NT2/D1 (cell line): Measurements from ENCODE around the gene LRP5.
"Not testable (repeated sequence)": the region's sequence is repeated elsewhere in the genome, so short reads cannot be mapped to it uniquely, and the experiment has no call there.

Experiments
- DNase-seq: peaks from one replicate; pipeline ENCODE4 v3.0.0-alpha.2; 2011; ENCODE audit warnings: low read depth, low spot score
- H3K27me3 ChIP-seq: 2 replicates; pipeline ENCODE4 v1.6.0; 2011; ENCODE audit warnings: mild to moderate bottlenecking; ENCODE audit not compliant: insufficient read length, insufficient read depth
- H3K36me3 ChIP-seq: 2 replicates; pipeline ENCODE4 v1.6.1; 2011; ENCODE audit warnings: mild to moderate bottlenecking, low read length, mixed read lengths; ENCODE audit not compliant: insufficient read depth, insufficient read length
- H3K4me1 ChIP-seq: 2 replicates; pipeline ENCODE4 v1.5.1; 2011; ENCODE audit not compliant: insufficient read depth, insufficient read length
- H3K4me3 ChIP-seq: 2 replicates; pipeline ENCODE4 v1.5.1; 2011; ENCODE audit warnings: low read depth; ENCODE audit not compliant: insufficient read length
- H3K9ac ChIP-seq: 2 replicates; pipeline ENCODE4 v1.6.0; 2011; ENCODE audit warnings: low read depth; ENCODE audit not compliant: insufficient read length
- H3K9me3 ChIP-seq: 2 replicates; pipeline ENCODE4 v1.5.1; 2011; ENCODE audit warnings: mild to moderate bottlenecking, low read length; ENCODE audit not compliant: insufficient read depth
- SUZ12 ChIP-seq: IDR thresholded peaks from 2 replicates; pipeline ENCODE4 v1.6.1; 2011; ENCODE audit not compliant: insufficient read length, insufficient read depth; ENCODE audit errors: extremely low read depth
- YY1 ChIP-seq: IDR thresholded peaks from 2 replicates; pipeline ENCODE4 v1.6.1; 2011; ENCODE audit not compliant: insufficient read length, insufficient read depth
- ZNF274 ChIP-seq: IDR thresholded peaks from 2 replicates; pipeline ENCODE4 v1.6.1; 2011; ENCODE audit warnings: mild to moderate bottlenecking, low read depth, low read length

The LRP5 gene

GRCh38 chr11:68274306-68274705, 38.1 kb upstream of the LRP5 start:
- no peaks in the 10 kb centered on the region for H3K9me3 ChIP-seq
- no peak overlapping the region for H3K4me3 ChIP-seq
- peaks cover 2% of the 10 kb centered on the region for H3K27me3 ChIP-seq
- no peak overlapping the region for H3K9ac ChIP-seq
- DNase-seq = no peak
- peaks cover 3% of the 10 kb centered on the region for H3K4me1 ChIP-seq
- H3K36me3 ChIP-seq = peaks cover 11% of the 10 kb centered on the region
- TF ChIP-seq SUZ12 (no peak), YY1 (no peak), ZNF274 (no peak)

GRCh38 chr11:68275721-68276507, 36.5 kb upstream of the LRP5 start:
- DNase-seq = no peak
- H3K9me3 ChIP-seq = no peaks in the 10 kb centered on the region
- no peak overlapping the region for H3K4me3 ChIP-seq
- no peaks in the 10 kb centered on the region for H3K4me1 ChIP-seq
- no peaks in the 10 kb centered on the region for H3K36me3 ChIP-seq
- H3K9ac ChIP-seq = no peak overlapping the region
- TF ChIP-seq SUZ12 (no peak), ZNF274 (no peak), YY1 (no peak)
- H3K27me3 ChIP-seq = no peaks in the 10 kb centered on the region

GRCh38 chr11:68276861-68277260, 35.5 kb upstream of the LRP5 start:
- H3K36me3 ChIP-seq = no peaks in the 10 kb centered on the region
- no peak overlapping the region for H3K4me3 ChIP-seq
- no peak for DNase-seq
- H3K4me1 ChIP-seq = no peaks in the 10 kb centered on the region
- H3K9ac ChIP-seq = no peak overlapping the region
- no peaks in the 10 kb centered on the region for H3K27me3 ChIP-seq
- TF ChIP-seq YY1 = no peak
- no peak for TF ChIP-seq SUZ12
- no peak for TF ChIP-seq ZNF274
- H3K9me3 ChIP-seq = no peaks in the 10 kb centered on the region

GRCh38 chr11:68279676-68280075, 32.7 kb upstream of the LRP5 start:
- DNase-seq = no peak
- 0 out of 2 replicates have a peak, but pooled peaks cover 2% of the 10 kb centered on the region for H3K9me3 ChIP-seq
- H3K4me1 ChIP-seq = no peaks in the 10 kb centered on the region
- TF ChIP-seq ZNF274 = no peak
- no peak for TF ChIP-seq SUZ12
- TF ChIP-seq YY1 = no peak
- H3K27me3 ChIP-seq = no peaks in the 10 kb centered on the region
- H3K9ac ChIP-seq = no peak overlapping the region
- no peaks in the 10 kb centered on the region for H3K36me3 ChIP-seq
- H3K4me3 ChIP-seq = no peak overlapping the region

- peaks cover 6% of the 10 kb centered on the region; the same call in 1 of the 2 replicates for H3K9me3 ChIP-seq
- H3K36me3 ChIP-seq = no peaks in the 10 kb centered on the region
- no peaks in the 10 kb centered on the region for H3K27me3 ChIP-seq
- no peaks in the 10 kb centered on the region for H3K4me1 ChIP-seq
- TF ChIP-seq ZNF274 (no peak), SUZ12 (no peak), YY1 (no peak)
- no peak overlapping the region for H3K9ac ChIP-seq
- no peak overlapping the region for H3K4me3 ChIP-seq
- DNase-seq = no peak
Observed at GRCh38 chr11:68282141-68282860, 30.1 kb upstream of the LRP5 start.

- peaks cover 6% of the 10 kb centered on the region; the same call in 1 of the 2 replicates for H3K9me3 ChIP-seq
- no peak overlapping the region for H3K9ac ChIP-seq
- no peaks in the 10 kb centered on the region for H3K36me3 ChIP-seq
- no peak for TF ChIP-seq YY1
- TF ChIP-seq SUZ12 = no peak
- TF ChIP-seq ZNF274 = no peak
- no peak for DNase-seq
- no peaks in the 10 kb centered on the region for H3K27me3 ChIP-seq
- H3K4me1 ChIP-seq = no peaks in the 10 kb centered on the region
- H3K4me3 ChIP-seq = no peak overlapping the region
Observed at GRCh38 chr11:68282861-68283230, 29.5 kb upstream of the LRP5 start.

- not testable (repeated sequence) for H3K36me3 ChIP-seq, H3K9me3 ChIP-seq, H3K4me1 ChIP-seq, H3K9ac ChIP-seq, H3K27me3 ChIP-seq, H3K4me3 ChIP-seq, DNase-seq
Observed at GRCh38 chr11:68284588-68284987, 27.8 kb upstream of the LRP5 start.
